ENCODE measurements around the gene TCEAL5.
"Not testable (repeated sequence)": the region's sequence is repeated elsewhere in the genome, so short reads cannot be mapped to it uniquely, and the experiment has no call there.

Gene TCEAL5

DNA sequence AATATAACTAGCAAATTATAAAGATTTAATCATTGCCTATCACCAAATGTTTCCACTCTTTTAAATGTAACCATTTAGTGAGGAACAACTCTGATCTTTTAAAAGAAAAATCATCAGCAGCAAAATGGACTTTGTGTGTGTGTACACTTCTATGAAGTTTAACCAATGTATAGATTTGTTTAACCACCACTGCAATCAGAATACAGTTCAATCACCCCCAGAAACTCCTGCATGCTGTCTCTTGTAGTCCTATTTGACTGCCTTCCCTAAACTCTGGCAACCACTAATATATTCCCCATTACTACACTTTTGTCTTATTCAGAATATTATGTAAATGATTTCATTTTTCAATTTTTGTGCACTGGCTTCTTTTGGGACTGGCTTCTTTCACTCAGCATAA is 19.9 kb downstream of the TCEAL5 start:
- Histone ChIP-seq H3K36me3 (ENCODE audit: control insufficient read depth in 1 of 2, insufficient read depth in 2 of 2, low read length in 2 of 2) (no peaks in the 10 kb centered on the region), H3K4me3 (ENCODE audit: low read depth in 1 of 2, low read length in 2 of 2) (no peak overlapping the region), H3K27ac (ENCODE audit: low read length) (no peak overlapping the region), H3K27me3 (ENCODE audit: low read depth, low read length) (no peaks in the 10 kb centered on the region), H3K9me3 (ENCODE audit: control insufficient read depth in 1 of 2, low read length in 2 of 2) (no peaks in the 10 kb centered on the region), H3K4me1 (ENCODE audit: control insufficient read depth in 1 of 2, insufficient read depth in 2 of 2, low read length in 2 of 2) (peaks cover 0 to 9% of the 10 kb centered on the region in 2 donors)

DNA sequence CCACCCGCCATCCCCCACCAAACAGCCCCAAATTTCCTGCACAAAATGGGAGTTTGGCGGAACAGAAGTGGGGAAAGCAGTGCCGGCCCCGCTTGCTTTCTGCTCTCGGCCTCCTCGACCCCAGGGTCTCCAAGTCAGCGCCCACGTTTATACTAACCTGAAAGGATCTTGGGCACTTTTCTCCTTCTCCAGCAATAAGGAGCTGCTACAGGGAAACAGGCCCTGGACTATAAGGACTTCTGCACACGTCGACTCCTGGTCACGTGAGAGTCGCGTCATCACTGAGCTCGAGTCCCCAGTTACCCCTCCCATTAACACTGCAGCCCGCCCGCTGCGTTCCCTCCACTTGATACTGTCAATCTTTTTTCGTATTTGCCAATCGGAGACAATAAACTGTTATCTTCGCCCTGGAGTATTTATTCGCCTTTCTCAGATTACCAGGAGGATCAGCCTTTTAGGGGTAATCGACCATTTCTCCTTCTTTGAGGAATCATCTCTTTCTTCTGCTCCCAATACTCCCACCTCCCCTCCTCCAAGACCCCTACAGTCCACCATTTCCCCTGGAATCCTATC is 21.5 kb downstream of the TCEAL5 start, which contains the start of gene TCEAL8:
Gene TCEAL8 (minus strand): TSS at position 235 of the 573 bp plus-strand sequence. CDS start 1,176 bp downstream, outside the sequence.
- peak within 1 kb of the TSS; percentile 92 for H3K27ac ChIP-seq (ENCODE audit: low read length)
- no peaks in the 10 kb centered on the region for H3K36me3 ChIP-seq (ENCODE audit: control insufficient read depth in 1 of 2, insufficient read depth in 2 of 2, low read length in 2 of 2)
- H3K4me1 ChIP-seq (ENCODE audit: control insufficient read depth in 1 of 2, insufficient read depth in 2 of 2, low read length in 2 of 2) = peaks cover 0 to 9% of the 10 kb centered on the region in 2 donors
- no peaks in the 10 kb centered on the region for H3K27me3 ChIP-seq (ENCODE audit: low read depth, low read length)
- no peaks in the 10 kb centered on the region for H3K9me3 ChIP-seq (ENCODE audit: control insufficient read depth in 1 of 2, low read length in 2 of 2)
- peak within 1 kb of the TSS; percentile 79 to 96 for H3K4me3 ChIP-seq (ENCODE audit: low read depth in 1 of 2, low read length in 2 of 2)

DNA sequence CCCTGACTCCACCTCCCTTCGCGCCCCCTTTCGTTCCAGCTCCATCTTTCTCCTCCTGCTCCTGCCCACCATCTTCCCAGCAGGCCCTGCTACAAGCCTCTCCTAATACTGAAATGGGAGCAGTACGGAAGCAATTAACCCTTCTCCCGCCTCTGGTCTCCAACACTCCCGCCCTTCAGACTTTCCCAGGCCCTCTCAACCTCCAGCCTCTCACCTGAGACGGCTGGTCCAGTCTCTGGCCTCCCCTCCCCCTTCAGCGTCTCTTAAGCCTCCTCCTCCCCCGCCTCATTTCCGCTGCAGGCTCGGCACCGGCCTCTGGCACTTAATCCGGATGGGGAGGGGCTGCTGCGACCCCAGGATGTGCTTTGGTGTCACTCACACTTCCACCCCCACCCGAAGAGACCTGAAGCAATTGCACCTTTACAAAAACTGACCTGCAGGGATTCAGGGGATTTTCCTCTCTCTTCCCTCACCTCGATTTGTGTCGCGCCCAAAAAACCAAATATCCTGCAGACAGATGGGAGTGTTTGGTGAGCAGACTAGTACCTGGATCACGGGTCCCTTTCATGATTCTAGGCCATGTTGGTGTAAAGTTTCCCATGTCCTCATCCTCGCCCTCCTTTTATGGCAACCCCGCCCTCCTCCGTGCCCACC is 22.3 kb downstream of the TCEAL5 start:
- Histone ChIP-seq H3K36me3 (ENCODE audit: control insufficient read depth in 1 of 2, insufficient read depth in 2 of 2, low read length in 2 of 2) (no peaks in the 10 kb centered on the region), H3K27me3 (ENCODE audit: low read depth, low read length) (no peaks in the 10 kb centered on the region), H3K9me3 (ENCODE audit: control insufficient read depth in 1 of 2, low read length in 2 of 2) (no peaks in the 10 kb centered on the region), H3K4me1 (ENCODE audit: control insufficient read depth in 1 of 2, insufficient read depth in 2 of 2, low read length in 2 of 2) (peaks cover 0 to 9% of the 10 kb centered on the region in 2 donors), H3K27ac (ENCODE audit: low read length) (peak overlapping the region; percentile 92), H3K4me3 (ENCODE audit: low read depth in 1 of 2, low read length in 2 of 2) (peak overlapping the region; percentile 79 to 96)

DNA sequence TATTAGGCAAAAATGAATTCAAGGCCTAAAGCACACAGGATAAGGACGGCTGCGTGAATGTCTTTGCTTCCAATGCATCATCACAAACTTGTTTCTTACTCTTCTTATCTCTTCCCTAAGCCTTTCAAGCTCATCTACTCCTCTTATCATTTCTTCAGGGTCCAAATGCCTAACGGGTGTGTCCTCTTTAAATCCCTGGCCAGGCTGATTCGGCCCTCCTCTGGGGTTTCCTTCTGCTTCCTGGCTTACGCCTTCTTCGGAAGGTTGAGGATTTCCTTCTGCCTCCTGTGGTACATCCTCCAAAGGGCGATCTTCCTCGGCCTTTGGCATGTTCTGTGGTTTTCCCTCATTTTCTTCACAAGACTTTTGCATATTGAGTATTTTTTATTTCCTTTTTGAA is 22.9 kb downstream of the TCEAL5 start:
- H3K9me3 ChIP-seq (ENCODE audit: control insufficient read depth in 1 of 2, low read length in 2 of 2) = no peaks in the 10 kb centered on the region
- no peaks in the 10 kb centered on the region for H3K27me3 ChIP-seq (ENCODE audit: low read depth, low read length)
- no peaks in the 10 kb centered on the region for H3K36me3 ChIP-seq (ENCODE audit: control insufficient read depth in 1 of 2, insufficient read depth in 2 of 2, low read length in 2 of 2)
- H3K4me1 ChIP-seq (ENCODE audit: control insufficient read depth in 1 of 2, insufficient read depth in 2 of 2, low read length in 2 of 2) = peaks cover 0 to 9% of the 10 kb centered on the region in 2 donors
- H3K4me3 ChIP-seq (ENCODE audit: low read depth in 1 of 2, low read length in 2 of 2) = peak overlapping the region; percentile 79 to 96
- peak overlapping the region; percentile 92 for H3K27ac ChIP-seq (ENCODE audit: low read length)

DNA sequence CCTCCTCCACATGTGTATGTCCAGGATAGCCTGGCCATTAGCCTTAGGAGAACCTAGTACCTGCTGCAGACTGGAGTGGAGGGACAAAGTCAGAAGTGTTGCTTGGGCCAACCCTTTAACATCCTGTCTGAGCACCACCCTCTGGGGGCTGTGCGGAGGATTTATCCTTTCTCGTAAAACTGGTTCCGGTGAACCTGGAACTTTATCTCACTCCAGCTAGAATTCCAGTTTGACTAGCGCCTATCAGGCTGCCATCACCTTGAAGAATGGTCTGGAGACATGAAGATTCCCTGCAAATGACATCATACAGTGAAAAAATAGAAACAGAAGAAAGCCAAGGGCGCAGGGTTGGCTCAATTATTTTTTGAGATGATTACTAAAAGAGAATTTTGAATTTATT is 25.6 kb downstream of the TCEAL5 start:
- no peaks in the 10 kb centered on the region for H3K27me3 ChIP-seq (ENCODE audit: low read depth, low read length)
- H3K36me3 ChIP-seq (ENCODE audit: control insufficient read depth in 1 of 2, insufficient read depth in 2 of 2, low read length in 2 of 2) = no peaks in the 10 kb centered on the region
- no peak overlapping the region for H3K4me3 ChIP-seq (ENCODE audit: low read depth in 1 of 2, low read length in 2 of 2)
- H3K4me1 ChIP-seq (ENCODE audit: control insufficient read depth in 1 of 2, insufficient read depth in 2 of 2, low read length in 2 of 2) = peaks cover 0 to 9% of the 10 kb centered on the region in 2 donors
- no peaks in the 10 kb centered on the region for H3K9me3 ChIP-seq (ENCODE audit: control insufficient read depth in 1 of 2, low read length in 2 of 2)
- no peak overlapping the region for H3K27ac ChIP-seq (ENCODE audit: low read length)

DNA sequence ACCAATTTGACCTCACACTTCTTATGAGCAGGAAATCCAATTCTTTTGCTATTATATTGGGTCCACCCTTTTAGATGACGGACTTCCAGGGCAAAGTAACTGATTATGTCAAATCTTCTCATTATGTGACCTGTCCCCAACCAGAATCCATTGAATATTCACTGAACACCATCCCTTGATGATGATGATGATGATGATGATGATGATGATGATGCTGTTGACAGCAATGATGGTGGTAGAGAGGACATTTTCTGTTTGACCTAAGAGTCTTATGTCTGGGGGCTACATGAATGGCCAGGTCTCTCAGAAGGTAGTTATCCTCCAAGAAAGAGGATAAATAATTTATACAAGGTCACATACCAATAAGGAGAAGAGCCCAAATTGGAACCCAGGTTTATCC is 26.7 kb downstream of the TCEAL5 start:
- Histone ChIP-seq H3K27ac (ENCODE audit: low read length) (no peak overlapping the region), H3K4me1 (ENCODE audit: control insufficient read depth in 1 of 2, insufficient read depth in 2 of 2, low read length in 2 of 2) (peaks cover 0 to 9% of the 10 kb centered on the region in 2 donors), H3K27me3 (ENCODE audit: low read depth, low read length) (no peaks in the 10 kb centered on the region), H3K4me3 (ENCODE audit: low read depth in 1 of 2, low read length in 2 of 2) (no peak overlapping the region), H3K36me3 (ENCODE audit: control insufficient read depth in 1 of 2, insufficient read depth in 2 of 2, low read length in 2 of 2) (no peaks in the 10 kb centered on the region), H3K9me3 (ENCODE audit: control insufficient read depth in 1 of 2, low read length in 2 of 2) (no peaks in the 10 kb centered on the region)

DNA sequence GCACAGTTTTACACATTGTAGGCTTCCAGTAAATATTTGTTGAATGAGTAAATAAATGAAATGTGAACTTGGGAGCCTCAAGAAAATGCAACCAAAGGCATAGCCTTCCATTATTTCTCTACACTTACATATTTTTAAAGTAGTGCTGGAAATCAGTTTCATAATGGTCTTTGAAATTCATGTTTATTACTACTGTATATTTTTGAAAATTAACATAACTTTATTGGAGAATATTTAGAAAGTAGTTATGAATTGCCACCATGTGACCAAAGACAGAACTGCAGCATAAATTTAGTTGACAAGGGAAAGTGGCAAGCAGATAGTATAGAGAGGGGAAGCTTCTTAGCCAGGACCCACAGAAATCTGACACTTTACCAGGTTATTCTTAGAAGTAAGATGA is 28.0 kb downstream of the TCEAL5 start:
- Histone ChIP-seq H3K27me3 (ENCODE audit: low read depth, low read length) (no peaks in the 10 kb centered on the region), H3K4me3 (ENCODE audit: low read depth in 1 of 2, low read length in 2 of 2) (no peak overlapping the region), H3K27ac (ENCODE audit: low read length) (no peak overlapping the region), H3K4me1 (ENCODE audit: control insufficient read depth in 1 of 2, insufficient read depth in 2 of 2, low read length in 2 of 2) (peaks cover 0 to 8% of the 10 kb centered on the region in 2 donors), H3K36me3 (ENCODE audit: control insufficient read depth in 1 of 2, insufficient read depth in 2 of 2, low read length in 2 of 2) (no peaks in the 10 kb centered on the region), H3K9me3 (ENCODE audit: control insufficient read depth in 1 of 2, low read length in 2 of 2) (no peaks in the 10 kb centered on the region)

DNA sequence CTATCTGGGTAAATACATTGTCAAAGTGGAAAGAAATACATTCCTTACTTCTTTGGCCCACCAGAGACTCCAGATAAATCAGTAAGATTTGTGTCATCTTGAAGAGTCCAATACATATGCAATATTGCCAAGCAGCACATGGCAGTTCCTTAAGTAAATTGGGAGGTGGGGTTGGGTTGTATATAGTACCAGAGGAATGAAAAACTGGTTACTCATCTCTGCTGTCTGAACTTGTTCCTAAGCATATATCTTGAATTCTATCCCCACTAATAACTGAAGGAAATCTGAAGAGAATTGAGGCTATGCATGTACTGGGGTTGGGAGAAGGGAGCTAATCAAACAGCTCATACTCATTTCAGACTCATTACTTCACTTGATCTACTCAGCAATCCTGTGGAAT is 36.4 kb downstream of the TCEAL5 start:
- no peaks in the 10 kb centered on the region for H3K9me3 ChIP-seq (ENCODE audit: control insufficient read depth in 1 of 2, low read length in 2 of 2)
- no peaks in the 10 kb centered on the region for H3K4me1 ChIP-seq (ENCODE audit: control insufficient read depth in 1 of 2, insufficient read depth in 2 of 2, low read length in 2 of 2)
- no peaks in the 10 kb centered on the region for H3K27me3 ChIP-seq (ENCODE audit: low read depth, low read length)
- no peak overlapping the region for H3K27ac ChIP-seq (ENCODE audit: low read length)
- H3K4me3 ChIP-seq (ENCODE audit: low read depth in 1 of 2, low read length in 2 of 2) = no peak overlapping the region
- no peaks in the 10 kb centered on the region for H3K36me3 ChIP-seq (ENCODE audit: control insufficient read depth in 1 of 2, insufficient read depth in 2 of 2, low read length in 2 of 2)

DNA sequence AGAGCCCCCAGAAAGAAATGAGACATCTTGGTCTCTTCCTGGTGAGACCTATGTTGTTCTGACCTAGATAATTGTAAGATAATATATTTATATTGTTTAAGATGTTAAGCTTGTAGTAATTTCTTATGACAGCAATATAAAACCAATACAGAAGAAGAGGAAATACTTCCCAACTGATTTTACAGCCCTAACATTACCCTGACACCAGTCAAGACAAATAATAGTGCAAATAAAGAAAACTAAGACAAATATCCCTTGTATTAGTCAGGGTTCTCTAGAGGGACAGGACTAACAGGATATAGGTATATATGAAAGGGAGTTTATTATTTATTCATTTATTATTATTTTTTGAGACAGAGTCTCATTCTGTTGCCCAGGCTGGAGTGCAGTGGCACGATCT is 40.3 kb downstream of the TCEAL5 start:
- Histone ChIP-seq H3K36me3 (ENCODE audit: control insufficient read depth in 1 of 2, insufficient read depth in 2 of 2, low read length in 2 of 2) (no peaks in the 10 kb centered on the region), H3K4me1 (ENCODE audit: control insufficient read depth in 1 of 2, insufficient read depth in 2 of 2, low read length in 2 of 2) (no peaks in the 10 kb centered on the region), H3K27me3 (ENCODE audit: low read depth, low read length) (no peaks in the 10 kb centered on the region), H3K27ac (ENCODE audit: low read length) (no peak overlapping the region), H3K9me3 (ENCODE audit: control insufficient read depth in 1 of 2, low read length in 2 of 2) (no peaks in the 10 kb centered on the region), H3K4me3 (ENCODE audit: low read depth in 1 of 2, low read length in 2 of 2) (no peak overlapping the region)

DNA sequence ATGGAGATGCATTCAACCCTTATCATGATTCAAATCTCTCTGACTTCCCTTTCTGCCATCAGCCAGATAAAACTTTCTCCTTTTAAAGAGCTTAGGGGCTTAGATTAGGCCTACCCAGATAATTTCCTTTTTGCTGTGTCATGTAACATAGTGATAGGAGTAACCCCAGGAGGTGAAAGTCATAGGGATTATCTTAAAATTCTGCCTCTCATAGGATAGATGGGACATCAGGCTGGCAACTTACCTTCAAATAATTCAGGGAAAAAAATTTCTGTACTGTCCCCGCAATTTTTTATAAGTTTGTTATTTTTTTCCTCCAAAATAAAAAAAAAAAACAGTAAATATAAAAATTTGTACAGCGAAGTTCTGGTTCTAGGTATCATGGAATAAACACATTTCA is 40.9 kb downstream of the TCEAL5 start:
- not testable (repeated sequence) for H3K27ac ChIP-seq (ENCODE audit: low read length); H3K27me3 ChIP-seq (ENCODE audit: low read depth, low read length); H3K4me3 ChIP-seq (ENCODE audit: low read depth in 1 of 2, low read length in 2 of 2); H3K36me3 ChIP-seq (ENCODE audit: control insufficient read depth in 1 of 2, insufficient read depth in 2 of 2, low read length in 2 of 2); H3K4me1 ChIP-seq (ENCODE audit: control insufficient read depth in 1 of 2, insufficient read depth in 2 of 2, low read length in 2 of 2); H3K9me3 ChIP-seq (ENCODE audit: control insufficient read depth in 1 of 2, low read length in 2 of 2)

DNA sequence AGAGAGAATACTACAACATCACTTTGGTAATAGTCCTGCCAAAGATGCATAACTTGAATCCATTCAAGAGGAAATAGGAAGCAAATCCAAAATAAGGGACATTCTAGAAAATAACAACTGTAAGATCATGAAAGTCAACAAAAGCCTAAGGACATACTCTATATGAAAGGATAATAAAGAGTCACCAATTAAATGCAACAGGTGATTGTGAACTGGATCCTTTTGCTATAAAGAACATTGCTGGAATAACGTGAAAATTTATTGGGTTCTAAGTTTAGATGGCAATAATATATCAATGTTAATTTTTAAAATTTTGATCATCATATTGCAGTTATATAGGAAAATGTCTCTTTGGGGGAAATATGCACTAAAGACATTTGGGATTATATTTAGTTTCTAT is 41.7 kb downstream of the TCEAL5 start:
- Histone ChIP-seq H3K27me3 (ENCODE audit: low read depth, low read length) (no peaks in the 10 kb centered on the region), H3K4me3 (ENCODE audit: low read depth in 1 of 2, low read length in 2 of 2) (no peak overlapping the region), H3K4me1 (ENCODE audit: control insufficient read depth in 1 of 2, insufficient read depth in 2 of 2, low read length in 2 of 2) (no peaks in the 10 kb centered on the region), H3K9me3 (ENCODE audit: control insufficient read depth in 1 of 2, low read length in 2 of 2) (no peaks in the 10 kb centered on the region), H3K27ac (ENCODE audit: low read length) (no peak overlapping the region), H3K36me3 (ENCODE audit: control insufficient read depth in 1 of 2, insufficient read depth in 2 of 2, low read length in 2 of 2) (no peaks in the 10 kb centered on the region)

DNA sequence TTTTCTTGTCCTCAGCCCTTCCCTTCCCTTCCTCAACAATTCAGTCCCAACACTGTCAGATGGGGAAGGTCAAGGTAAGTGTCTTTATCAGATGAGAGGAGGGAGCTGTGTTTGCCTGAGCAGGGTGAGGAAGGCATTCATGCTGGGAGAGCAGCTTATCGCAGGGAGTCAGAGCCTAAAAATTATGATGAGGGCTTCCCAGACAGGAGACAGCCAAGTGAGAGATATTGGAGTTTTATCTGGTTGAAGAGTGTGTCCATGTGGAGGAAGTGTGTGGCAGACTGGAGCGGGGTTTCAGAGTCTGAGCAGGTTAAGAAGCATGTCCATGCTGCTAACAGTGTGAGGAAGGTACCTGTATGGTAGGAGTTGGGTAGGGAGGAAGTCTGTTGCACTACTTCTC is 43.3 kb downstream of the TCEAL5 start:
- Histone ChIP-seq H3K36me3 (ENCODE audit: control insufficient read depth in 1 of 2, insufficient read depth in 2 of 2, low read length in 2 of 2) (no peaks in the 10 kb centered on the region), H3K27me3 (ENCODE audit: low read depth, low read length) (no peaks in the 10 kb centered on the region), H3K9me3 (ENCODE audit: control insufficient read depth in 1 of 2, low read length in 2 of 2) (no peaks in the 10 kb centered on the region), H3K4me1 (ENCODE audit: control insufficient read depth in 1 of 2, insufficient read depth in 2 of 2, low read length in 2 of 2) (no peaks in the 10 kb centered on the region), H3K27ac (ENCODE audit: low read length) (no peak overlapping the region), H3K4me3 (ENCODE audit: low read depth in 1 of 2, low read length in 2 of 2) (no peak overlapping the region)

All from muscle layer of duodenum (tissue), 2 donors.